ENCODE results near the gene LCN6.

LCN6 gene

DNA sequence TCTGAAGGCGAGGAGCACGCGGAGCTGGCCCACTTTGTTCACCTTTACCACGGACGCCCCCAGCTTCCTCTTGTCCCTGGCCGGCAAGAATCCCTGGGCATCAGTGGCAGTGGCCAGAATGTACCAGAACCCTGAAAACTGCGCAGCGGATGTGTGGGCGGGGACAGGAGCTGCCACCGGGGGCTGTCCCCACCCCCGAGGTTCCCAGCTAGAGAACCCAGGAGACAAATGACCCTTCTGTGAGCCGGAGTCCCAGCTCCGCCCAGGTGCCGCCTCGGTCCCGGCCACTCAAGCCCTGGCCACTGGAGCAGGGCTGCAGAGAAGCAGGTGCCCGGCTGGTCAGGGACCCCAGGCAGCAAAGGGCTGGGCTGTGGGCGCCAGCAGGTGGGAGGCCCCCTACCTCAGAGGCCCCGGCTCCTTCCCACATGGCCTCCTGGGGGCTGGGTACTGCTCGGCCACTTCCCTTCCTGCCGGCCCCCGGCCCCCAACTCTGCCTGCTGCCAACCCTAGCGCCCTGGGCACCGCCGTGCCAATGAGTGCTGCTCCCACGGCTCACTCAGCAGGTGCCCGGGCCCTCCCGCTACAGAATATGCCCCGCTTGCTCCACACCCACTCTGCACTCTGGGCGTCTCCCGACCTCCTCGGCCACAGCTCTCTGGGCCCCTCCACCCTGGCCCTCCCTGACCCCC is 6.3 kb downstream of the LCN6 start:
- DNase-seq, result no peak

DNA sequence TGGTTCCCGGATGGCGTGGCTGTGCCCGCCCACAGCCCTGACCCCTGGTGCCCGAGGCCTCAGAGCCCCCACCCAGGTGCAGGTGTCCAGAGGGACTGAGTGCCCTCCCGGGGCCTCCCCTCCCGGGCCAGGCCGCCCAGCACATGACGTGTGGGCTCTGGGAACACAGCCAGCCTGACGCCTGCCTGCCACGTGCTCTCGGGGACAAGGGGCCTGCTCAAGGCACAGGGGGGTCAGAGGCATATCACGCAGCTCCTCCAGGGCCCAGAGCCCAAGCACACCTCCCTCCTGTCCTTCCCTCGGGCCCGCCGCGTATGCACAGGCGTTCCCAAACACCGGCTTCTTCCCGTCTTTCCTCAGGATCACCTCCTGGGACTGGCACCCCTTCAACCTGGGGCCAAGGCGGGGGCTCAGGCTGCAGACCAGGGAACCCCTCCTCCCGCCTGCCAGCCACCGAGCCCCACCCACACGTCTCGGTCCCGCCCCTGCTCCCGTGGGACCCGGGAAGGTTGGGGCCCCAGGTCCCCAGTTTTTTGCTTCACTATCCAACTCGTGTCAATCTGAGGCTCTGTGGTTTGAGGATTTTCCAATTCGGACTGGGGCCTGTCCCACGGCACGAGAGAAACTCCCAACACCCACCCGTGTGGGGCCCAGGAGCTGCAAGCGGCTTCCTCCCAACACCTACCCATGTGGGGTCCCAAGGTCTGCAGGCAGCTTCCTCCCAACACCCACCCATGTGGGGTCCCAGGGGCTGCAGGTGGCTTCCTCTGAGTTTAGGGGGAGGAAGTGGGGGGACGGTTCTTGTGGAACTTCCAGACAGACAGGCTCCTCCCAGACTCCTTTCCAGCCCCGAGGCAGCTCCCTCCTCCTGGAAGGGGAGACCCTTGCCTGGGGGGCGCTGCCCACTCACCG is 7.1 kb downstream of the LCN6 start:
- DNase-seq, result no peak

DNA sequence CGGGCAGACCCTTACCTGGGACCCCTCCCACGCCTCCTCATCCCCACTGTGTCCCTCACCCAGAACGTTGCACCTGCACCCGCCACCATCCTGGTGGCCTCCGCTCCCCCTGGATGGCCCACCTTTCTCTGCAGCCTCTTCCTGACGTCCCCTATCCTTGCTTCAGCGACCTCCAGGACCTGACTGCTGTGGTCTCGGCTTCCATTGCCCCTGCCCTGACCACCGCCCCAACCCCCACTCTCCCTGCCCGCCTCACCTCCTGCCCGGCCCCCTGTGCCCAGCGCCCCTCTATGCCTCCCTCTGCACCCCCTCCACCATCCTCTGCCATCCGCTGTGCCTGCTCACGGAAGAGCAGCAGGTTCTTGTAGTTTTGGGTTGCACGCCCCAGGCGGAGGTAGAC is 7.8 kb downstream of the LCN6 start:
- DNase-seq, result no peak

DNA sequence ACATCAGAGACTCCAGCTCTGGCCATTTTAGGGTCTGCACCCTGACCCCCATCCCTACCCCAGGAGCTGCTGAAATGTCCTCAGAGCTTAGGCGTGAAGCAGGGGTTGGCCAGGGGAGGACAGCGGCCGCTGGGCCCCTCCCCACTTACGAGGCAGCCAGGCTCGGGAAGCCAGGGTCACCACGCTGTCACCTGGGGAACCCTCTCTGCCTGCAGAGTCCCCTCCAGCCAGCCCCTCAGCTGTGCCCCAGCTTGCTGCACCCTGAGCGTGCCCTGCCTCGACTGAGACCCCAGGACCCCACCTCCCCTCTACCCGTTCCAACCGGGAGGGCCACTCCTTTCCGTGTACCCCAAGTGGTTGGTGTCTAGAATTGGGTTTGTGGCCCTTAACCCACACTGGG is 8.3 kb downstream of the LCN6 start:
- no peak for DNase-seq

DNA sequence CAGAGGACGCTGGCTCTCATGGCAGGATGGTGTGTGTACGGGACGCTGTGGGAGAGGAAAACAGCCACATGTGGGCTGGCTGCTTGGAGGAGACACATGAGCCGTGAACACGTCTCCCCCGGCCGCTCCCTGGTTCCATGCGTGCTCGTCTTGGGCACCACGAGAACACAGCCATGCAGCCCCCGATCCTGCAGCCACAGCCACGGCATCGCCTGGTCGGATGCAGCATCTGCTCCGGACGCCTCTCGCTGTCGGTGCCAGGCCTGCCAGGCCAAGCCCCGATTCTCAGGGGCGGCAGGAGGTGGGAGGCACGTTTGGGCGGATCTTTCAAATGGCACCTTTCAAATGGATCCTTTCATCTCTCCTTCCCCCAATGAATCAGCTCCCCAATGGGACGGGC is 8.8 kb downstream of the LCN6 start:
- no peak for DNase-seq

DNA sequence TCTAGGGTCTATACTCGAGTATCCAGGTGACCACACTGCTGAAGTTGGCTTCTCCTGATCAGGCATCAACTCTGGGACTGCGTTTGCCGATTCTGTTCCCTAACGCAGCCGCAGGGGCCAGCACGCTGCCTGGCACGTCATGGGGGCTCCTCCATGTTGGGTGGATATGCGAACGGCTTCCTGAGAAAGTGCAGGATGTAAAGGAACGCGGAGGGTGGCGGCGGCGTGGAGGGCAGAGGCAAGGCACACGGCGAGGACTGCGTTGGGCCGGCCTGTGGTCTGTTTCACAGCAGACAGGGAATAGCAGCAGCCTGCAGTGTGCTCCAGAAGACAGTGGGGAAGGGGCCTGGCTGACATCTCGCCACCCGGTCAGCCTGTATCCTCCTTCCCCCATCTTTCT is 9.4 kb downstream of the LCN6 start:
- DNase-seq, result no peak

DNA sequence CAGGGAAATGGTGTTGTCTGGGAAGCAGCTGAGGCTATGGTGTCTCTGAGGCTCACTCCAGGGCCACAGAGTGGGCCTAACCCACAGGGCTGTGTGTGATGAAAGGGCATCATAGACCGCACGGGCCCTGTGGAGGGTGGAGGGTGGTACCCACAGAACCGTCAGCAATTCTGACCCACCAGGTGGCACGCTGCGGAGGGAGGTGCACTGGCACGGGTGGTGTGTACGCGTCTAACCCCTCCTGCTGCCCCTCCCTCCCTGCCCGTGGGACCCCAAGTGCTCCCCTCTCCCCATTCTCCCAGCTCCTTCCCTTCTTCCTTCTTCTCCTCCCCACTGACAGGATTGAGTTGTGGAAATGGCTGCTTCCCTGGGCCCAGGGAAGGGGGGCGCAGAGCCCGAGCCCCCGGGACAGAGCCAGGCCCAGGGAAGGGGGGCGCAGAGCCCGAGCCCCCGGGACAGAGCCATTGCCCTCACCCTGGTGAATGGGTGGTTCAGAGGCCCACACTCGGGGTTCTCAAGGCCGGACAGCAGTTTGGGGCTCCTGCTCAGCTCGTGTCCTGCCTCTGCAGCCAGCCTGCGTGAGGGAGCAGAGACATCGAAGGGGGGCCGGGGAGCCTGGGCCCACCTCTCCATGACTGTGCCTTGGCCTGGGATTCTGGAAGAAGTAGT is 12.4 kb downstream of the LCN6 start:
- DNase-seq, result no peak

DNA sequence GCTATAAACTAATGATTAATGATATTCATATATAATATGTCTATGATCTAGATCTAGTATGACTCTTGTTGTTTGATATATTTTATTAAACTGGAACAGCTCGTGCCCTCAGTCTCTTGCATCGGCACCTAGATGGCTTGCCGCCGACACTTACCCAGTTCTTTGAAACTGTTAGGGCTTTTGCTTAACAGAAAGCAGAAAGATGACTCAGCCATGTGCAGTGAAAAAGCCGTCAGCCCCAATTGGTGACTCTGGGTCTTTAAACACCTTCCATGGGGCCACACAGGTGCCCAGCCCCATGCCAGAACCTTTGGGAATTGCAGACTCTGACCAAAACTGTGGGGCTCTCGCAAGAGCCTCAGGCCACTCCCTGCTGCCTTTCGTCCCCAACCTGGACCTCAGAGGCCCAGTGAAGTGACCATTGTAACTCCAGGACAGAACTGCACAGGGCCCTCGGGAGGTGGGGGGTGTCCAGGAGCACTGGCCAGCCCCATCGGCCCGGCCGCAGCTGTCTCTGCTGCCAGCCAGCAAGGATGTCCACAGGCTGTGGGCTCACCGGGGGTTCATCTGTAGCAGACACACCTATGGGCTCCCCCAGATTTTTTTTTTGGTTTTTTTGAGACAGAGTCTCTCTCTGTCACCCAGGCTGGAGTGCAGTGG is 13.4 kb downstream of the LCN6 start:
- DNase-seq, result no peak

DNA sequence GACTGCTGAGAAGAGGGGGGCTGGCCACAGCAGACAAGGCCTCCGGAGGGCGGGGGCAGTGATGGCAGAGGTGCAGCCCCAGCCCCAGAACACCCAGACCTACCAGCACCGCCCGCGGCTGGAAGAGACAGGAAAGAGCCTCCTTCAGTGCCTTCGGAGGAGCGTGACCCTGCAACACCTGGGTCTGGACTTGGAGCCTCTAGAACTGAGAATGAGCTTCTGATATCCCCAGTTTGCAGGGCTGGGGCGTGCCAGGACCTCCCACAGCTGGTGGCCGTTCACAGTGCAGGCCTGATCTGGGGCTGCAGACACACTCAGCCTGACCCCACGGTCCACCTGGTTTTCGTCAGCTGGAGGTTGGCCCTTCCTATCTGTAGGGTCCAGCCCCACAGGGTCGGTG is 14.7 kb downstream of the LCN6 start:
- DNase-seq, result no peak

DNA sequence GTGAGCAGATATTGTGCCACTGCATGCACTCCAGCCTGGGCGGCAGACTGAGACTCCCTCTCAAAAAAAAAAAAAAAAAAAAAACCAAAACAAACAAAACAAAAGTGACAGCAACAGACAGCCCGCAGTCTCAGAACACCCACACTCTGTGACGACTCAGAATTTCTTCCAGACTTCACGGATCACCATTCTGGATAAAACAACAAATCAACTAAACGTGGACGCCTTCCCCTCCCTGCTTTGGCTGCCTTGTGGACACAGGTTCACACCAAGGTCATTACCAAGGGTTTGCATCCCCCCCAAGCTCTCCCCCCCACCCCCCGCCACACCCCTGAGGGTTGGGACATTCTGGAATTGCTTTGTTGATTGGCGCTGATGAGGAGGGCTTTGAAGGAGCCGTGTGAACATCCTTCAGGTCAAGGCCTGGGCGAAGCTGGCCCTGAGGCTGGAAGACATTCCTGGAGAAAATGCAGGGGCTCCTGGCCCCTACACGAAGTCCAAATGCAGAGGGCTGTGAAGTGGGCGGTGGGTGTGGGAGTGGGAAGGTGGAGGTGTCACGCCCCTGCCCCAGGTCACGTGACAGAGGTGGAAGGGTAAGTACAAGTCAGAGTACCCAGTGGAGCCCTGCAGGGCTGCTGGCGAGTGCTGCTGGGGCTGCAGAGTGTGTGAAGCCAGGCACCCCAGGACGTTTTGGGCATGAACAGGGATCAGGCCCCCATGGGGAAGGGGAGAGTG is 15.7 kb downstream of the LCN6 start:
- DNase-seq, result no peak

DNA sequence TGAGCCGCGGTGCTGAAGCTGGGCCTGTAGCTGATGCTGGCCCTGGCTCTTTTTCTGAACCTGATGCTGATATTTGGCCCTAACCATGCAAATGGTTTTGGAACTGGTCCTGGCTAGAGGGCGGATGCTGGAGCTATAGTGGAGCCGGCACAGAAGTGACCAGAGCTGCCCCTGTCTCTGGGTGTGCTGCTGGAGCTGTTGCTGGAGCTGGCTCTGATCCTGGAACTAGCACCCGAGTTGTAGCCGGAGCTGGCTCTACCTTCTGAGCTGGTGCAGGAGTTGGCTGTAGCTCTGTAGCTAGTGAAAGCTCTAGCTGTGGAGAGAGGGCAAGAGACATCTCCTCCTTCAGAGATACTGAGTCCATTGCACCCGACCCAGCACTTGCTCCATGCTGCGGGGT is 18.4 kb downstream of the LCN6 start:
- DNase-seq, result no peak

DNA sequence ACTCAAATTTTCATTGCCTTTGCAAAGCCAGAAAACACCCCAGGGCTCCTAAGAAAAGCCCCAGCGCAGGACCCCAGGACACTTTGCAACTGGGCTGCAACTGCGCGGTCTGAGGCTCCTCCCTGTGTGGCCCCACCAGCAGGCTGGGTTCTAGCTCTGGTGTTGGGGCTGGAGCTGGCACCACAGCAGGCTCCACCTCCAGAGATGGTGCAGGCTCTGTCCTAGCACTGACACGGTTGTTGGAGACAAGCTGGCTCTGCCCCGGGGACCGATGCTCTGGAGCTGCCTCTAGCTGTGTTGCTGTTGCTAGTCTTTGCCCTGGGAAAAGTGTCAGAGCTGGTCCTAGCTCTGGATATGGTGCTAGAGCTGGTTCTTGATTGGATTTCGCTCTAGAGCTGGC is 19.2 kb downstream of the LCN6 start:
- DNase-seq, result no peak

DNA sequence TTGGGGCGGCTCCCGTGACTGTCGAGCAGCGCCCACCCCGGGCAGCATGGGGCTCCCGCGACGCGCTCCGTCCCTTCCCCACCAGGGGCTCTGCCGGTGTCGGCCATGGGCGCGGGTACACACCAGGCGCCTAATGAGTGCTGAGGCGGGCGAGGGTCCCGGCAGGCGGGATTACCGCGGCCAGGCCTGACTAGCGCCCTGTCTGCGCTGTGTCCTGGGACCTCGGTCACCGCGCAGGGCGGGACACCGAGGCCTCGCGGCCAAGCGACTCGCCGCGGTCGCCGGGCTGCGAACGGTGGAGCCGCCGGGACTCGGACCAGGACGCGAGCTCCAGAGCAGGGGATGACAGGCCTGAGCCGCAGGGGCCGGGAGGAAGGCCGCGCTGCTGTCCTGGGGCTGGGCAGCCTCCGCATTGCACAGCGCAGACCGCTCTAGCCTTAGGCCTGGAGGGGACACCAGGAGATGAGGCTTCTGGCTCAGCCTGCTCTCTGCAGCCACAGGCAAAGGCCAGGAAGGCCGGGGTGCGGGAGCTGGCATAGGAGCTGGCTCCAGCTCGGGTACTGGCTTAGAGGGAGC is 19.7 kb downstream of the LCN6 start:
- peak; percentile 20 for DNase-seq

DNA sequence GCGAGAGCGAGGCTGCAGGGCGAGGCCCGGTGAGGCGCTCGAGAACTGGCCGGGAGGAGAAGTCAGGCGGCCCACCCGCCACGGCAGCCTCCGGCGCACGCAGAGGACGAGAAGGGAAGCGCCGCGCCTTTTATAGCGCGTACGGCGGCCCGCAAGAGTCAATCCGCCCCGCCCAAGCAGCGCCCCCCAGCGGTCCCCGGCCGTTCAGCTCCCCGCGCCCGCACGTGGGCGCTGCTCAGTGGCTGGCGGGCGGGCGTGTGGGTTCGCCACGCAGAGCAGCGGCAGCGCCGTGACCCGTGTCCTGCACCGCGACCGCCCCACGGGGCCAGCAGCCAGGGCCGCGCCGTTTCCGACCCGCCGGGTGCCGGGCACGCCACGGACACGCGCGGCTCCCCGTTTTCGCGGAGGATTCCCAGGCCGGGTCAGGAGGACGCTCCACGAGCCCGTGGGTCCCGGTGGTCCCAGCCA is 20.2 kb downstream of the LCN6 start:
- peak; percentile 82 for DNase-seq

DNA sequence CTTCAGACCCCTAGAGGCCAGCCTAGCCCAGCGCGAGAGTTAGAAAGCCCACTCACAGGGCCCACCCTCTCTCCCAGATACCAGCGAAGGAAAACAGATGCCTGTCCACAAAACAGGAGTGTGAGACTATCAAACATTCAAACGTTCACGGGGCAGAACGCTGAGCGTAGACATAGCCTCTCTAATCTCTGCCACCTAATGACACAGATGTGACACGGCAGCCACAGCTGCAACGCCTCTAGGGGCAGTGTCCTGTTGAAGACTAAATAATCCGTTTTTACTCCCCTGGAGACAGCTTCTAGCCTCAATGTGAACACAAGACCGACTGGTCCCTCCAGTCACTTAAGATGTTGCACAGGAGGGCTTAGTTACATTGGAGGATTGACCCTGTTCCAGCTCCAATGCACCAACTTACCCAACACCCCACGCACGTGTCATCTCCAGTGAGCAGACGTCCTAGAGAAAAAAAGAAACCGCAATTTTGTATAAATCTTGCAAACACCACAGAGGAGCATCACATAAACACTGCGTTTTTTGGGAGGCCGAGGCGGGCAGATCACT is 21.6 kb downstream of the LCN6 start:
- DNase-seq, result peak; percentile 18

DNA sequence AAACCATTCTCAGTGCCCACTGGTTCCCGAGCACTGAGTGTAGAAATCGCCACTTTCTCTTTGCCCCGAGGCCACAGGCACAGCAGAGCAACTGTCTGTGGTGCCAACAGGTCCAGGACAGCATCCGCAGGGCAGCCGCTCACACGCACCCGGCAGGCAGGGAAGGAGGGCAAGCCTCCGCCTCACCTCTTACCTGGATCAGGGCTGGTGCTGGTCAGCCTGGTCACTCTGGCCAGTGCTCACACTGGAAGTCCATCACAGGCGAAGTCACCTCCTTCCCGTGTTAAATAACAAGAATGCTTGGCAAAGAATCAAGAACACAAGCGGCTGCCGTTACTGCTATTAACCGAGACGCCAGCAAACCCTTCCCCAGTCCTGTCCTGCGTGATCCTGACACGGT is 22.2 kb downstream of the LCN6 start:
- no peak for DNase-seq

DNA sequence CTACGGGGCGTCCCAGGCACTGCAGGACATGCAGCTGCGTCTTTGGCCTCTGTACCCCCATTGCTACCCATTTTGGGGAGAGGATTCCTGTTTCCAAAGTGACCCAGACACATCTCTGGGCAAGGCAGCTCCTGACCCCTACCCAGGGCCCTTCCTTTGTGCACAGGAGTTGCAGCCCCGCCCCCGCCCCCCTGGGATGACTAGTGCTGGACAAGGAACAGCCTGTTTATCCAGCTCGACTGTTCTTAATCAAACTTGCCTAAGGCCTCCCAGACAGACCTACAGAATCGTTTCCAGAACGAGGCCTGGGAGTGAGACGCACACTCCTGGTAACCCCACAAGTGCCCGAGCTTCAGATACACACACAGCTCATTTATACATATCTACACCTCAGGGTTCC is 22.7 kb downstream of the LCN6 start:
- peak; percentile 28 for DNase-seq

DNA sequence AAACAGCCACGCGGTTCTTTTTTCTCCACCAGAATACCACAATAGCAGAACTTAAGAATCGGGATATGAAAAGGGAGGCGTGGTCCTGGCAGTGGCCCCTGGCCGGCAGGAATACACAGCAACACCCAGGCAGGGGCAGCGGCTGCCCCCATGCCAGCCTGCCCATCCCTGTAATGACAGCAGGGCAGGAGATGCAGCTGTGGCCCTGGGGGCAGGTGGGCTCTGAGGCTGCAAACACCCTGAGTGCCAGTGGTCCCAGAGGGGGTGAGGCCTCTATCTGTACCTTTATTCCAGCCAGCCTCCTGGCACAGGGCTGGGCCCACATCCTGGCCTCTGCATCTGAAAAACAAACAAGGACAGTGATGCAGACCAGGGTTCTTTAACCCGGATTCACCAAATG is 23.6 kb downstream of the LCN6 start:
- DNase-seq, result no peak

DNA sequence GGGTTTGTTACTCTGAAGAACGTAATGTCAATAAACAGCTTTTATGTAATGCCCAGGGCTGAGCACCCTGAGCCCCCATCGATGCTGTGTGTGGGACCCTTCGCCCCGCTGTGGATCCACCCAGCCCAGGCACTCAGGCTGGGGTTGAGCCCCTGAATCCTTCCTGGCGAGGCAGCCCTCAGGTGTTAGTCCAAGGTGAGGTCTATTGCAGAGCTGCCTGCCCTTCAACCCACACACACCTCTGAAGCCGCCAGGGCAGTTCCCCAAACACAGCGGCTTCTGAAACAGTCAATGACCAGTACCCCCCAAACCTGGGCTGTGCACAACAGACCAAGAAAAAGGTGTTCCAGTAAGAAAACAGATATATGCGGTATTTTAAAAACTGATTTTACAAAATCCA is 24.3 kb downstream of the LCN6 start:
- DNase-seq, result no peak

DNA sequence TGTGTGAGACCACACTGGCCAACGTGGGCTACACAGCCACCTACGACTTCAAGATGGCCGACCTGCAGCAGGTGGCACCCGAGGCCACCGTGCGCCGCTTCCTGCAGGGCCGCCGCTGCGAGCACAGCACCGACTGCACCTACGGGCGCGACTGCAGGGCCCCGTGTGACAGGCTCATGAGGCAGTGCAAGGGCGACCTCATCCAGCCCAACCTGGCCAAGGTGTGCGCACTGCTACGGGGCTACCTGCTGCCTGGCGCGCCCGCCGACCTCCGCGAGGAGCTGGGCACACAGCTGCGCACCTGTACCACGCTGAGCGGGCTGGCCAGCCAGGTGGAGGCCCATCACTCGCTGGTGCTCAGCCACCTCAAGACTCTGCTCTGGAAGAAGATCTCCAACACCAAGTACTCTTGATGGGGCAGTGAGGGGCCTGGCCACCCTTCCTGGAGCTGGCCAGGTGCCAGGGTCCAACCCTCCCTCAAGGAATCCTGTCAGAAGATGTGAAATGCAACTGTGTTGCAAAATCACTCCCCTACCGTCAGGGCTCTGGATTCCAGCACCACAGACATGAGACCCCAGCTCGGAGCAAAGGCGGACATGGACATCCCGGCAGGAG is 24.9 kb downstream of the LCN6 start:
- no peak for DNase-seq

DNA sequence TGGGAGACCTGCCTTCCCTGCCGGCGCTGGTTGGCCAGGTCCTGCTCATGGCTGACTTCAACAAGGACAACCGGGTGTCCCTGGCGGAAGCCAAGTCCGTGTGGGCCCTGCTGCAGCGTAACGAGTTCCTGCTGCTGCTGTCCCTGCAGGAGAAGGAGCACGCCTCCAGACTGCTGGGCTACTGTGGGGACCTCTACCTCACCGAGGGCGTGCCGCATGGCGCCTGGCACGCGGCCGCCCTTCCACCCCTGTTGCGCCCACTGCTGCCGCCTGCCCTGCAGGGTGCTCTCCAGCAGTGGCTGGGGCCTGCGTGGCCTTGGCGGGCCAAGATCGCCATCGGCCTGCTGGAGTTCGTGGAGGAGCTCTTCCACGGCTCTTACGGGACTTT is 25.4 kb downstream of the LCN6 start:
- DNase-seq, result no peak

All from HCEC 1CT (cell line).